SU-DHL-6 (cell line): Measurements from ENCODE around the gene SLC30A5.
A peak's percentile ranks its signal among the peaks of the same experiment; 100 is the strongest.

Source experiments
- H2AFZ ChIP-seq: fragments of 200-600 bp; sonication (generic); 2 replicates; pipeline ENCODE4 v1.6.1; 2014; ENCODE audit warnings: low read depth, mild to moderate bottlenecking, moderate library complexity, mixed read lengths, antibody characterized with exemption, low read length; ENCODE audit not compliant: severe bottlenecking
- H3F3A ChIP-seq: fragments of 200-600 bp; shearing (Covaris generic); 2 replicates; pipeline ENCODE4 v1.6.0; 2016; ENCODE audit warnings: antibody characterized with exemption, mild to moderate bottlenecking; ENCODE audit not compliant: insufficient read depth
- H3K27ac ChIP-seq: fragments of 200-600 bp; sonication (generic); 2 replicates; pipeline ENCODE4 v1.5.1; 2016; ENCODE audit warnings: low read depth, mild to moderate bottlenecking, low read length, moderate library complexity, mixed read lengths
- H3K27me3 ChIP-seq: fragments of 200-600 bp; sonication (generic), shearing (Covaris generic); 2 replicates; pipeline ENCODE4 v1.6.0; 2014; ENCODE audit warnings: mild to moderate bottlenecking, low read length
- H3K36me3 ChIP-seq: fragments of 200-600 bp; sonication (generic); 2 replicates; pipeline ENCODE4 v1.6.1; 2014; ENCODE audit warnings: mild to moderate bottlenecking, low read length, mixed read lengths
- H3K4me2 ChIP-seq: fragments of 300-600, 200-600 bp; shearing (Covaris generic), sonication (generic); 2 replicates; pipeline ENCODE4 v1.6.0; 2014; ENCODE audit warnings: low read length, low read depth, mild to moderate bottlenecking; ENCODE audit not compliant: poor library complexity, severe bottlenecking
- H3K4me3 ChIP-seq: fragments of 200-600 bp; sonication (generic); 2 replicates; pipeline ENCODE4 v1.5.1; 2014; ENCODE audit warnings: antibody characterized with exemption, low read length, mild to moderate bottlenecking, mixed read lengths; ENCODE audit not compliant: insufficient read depth, poor library complexity, severe bottlenecking
- H3K79me2 ChIP-seq: fragments of 200-600 bp; sonication (generic); 2 replicates; pipeline ENCODE4 v1.6.1; 2014; ENCODE audit warnings: mild to moderate bottlenecking, low read length, moderate library complexity; ENCODE audit not compliant: insufficient read depth
- H3K9ac ChIP-seq: fragments of 200-600 bp; sonication (generic); 2 replicates; pipeline ENCODE4 v1.7.0; 2014; ENCODE audit warnings: mild to moderate bottlenecking, low read length
- H3K9me2 ChIP-seq: fragments of 200-600 bp; sonication (generic); replicated peaks from 2 replicates; pipeline ENCODE4 v1.6.1; 2014; ENCODE audit warnings: low read length; ENCODE audit not compliant: insufficient read depth
- H3K9me3 ChIP-seq: fragments of 200-600 bp; sonication (generic); 2 replicates; pipeline ENCODE4 v1.6.1; 2014; ENCODE audit warnings: low read length, mixed read lengths; ENCODE audit not compliant: insufficient read depth
- H4K20me1 ChIP-seq: fragments of 200-600 bp; sonication (generic); 2 replicates; pipeline ENCODE4 v1.6.1; 2014; ENCODE audit warnings: low read depth, mild to moderate bottlenecking, antibody characterized with exemption, low read length, moderate library complexity, mixed read lengths
- EZH2phosphoT487 ChIP-seq: fragments of 200-600 bp; sonication (generic), shearing (Covaris generic); conservative IDR thresholded peaks from 2 replicates; pipeline ENCODE4 v1.6.1; 2018; ENCODE audit warnings: mild to moderate bottlenecking, antibody characterized with exemption, low read length, moderate library complexity, mixed read lengths
- TF ChIP-seq, protein P1 (sequence below): fragments of 200-600 bp; sonication (generic); IDR thresholded peaks from one replicate; pipeline ENCODE4 v1.5.1; 2017; ENCODE audit warnings: antibody characterized with exemption, mild to moderate bottlenecking, low read length, moderate library complexity; ENCODE audit not compliant: insufficient read depth, poor library complexity, severe bottlenecking

Gene SLC30A5

DNA sequence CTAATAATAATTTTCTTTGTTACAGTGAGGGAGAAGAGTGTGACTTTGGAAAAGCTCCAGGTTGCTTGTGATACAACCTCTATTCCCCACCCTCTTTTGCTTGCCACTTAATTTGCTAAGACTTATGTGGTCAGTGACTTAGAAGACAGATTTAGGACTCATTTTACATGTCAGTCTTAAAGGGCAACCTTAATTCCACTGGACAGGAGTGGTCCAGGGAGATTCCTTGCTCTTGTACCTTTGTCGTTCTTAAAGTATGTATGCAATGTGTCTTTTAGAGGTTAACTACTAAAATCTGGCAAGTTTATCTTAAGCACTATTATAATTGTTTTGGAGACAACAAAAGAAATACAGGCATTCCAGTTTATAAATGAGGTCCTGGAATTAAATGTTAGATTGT, 20.0 kb downstream of the SLC30A5 start:
- no peaks in the 10 kb centered on the region for H3K79me2 ChIP-seq
- no peaks in the 10 kb centered on the region for H4K20me1 ChIP-seq
- no peak overlapping the region for H2AFZ ChIP-seq
- no peak overlapping the region for H3K27ac ChIP-seq
- no peaks in the 10 kb centered on the region for H3K9me2 ChIP-seq
- no peak overlapping the region for H3K4me2 ChIP-seq
- peaks cover 6% of the 10 kb centered on the region; the same call in 1 of the 2 replicates for H3F3A ChIP-seq
- no peak overlapping the region for H3K9ac ChIP-seq
- no peaks in the 10 kb centered on the region for H3K27me3 ChIP-seq
- no peak overlapping the region for H3K4me3 ChIP-seq
- no peak for TF ChIP-seq EZH2phosphoT487
- TF ChIP-seq, protein P1, sequence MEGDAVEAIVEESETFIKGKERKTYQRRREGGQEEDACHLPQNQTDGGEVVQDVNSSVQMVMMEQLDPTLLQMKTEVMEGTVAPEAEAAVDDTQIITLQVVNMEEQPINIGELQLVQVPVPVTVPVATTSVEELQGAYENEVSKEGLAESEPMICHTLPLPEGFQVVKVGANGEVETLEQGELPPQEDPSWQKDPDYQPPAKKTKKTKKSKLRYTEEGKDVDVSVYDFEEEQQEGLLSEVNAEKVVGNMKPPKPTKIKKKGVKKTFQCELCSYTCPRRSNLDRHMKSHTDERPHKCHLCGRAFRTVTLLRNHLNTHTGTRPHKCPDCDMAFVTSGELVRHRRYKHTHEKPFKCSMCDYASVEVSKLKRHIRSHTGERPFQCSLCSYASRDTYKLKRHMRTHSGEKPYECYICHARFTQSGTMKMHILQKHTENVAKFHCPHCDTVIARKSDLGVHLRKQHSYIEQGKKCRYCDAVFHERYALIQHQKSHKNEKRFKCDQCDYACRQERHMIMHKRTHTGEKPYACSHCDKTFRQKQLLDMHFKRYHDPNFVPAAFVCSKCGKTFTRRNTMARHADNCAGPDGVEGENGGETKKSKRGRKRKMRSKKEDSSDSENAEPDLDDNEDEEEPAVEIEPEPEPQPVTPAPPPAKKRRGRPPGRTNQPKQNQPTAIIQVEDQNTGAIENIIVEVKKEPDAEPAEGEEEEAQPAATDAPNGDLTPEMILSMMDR: no peak
- H3K9me3 ChIP-seq: no peaks in the 10 kb centered on the region
- H3K36me3 ChIP-seq: peaks cover 55% of the 10 kb centered on the region

DNA sequence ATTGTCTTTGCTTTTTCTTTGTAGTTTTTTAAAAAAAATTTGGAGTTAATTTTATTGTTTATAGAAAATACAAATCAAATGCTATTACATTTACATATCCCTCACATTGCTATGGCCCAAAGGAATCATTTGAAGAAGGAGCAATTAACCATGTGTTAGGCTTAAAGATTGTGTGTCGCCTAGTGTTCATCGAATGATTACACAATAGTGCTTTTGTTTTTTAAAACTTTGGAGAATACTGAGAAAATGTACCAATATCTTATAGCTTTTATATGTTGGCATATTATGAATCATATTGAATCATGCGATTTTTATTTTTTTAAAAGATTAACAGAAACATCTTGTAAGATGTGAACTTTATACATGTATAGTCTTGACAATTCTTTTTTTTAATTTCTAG, 21.7 kb downstream of the SLC30A5 start:
- Histone ChIP-seq H3F3A (peaks cover 6% of the 10 kb centered on the region; the same call in 1 of the 2 replicates), H3K27ac (no peak overlapping the region), H3K27me3 (no peaks in the 10 kb centered on the region), H3K79me2 (no peaks in the 10 kb centered on the region), H2AFZ (no peak overlapping the region), H3K36me3 (peaks cover 47% of the 10 kb centered on the region; the same call in 1 of the 2 replicates), H3K9me2 (no peaks in the 10 kb centered on the region), H3K9me3 (no peaks in the 10 kb centered on the region), H3K4me2 (no peak overlapping the region), H3K9ac (no peak overlapping the region), H3K4me3 (no peak overlapping the region), H4K20me1 (no peaks in the 10 kb centered on the region)
- no peak for TF ChIP-seq EZH2phosphoT487
- TF ChIP-seq, protein P1: no peak

DNA sequence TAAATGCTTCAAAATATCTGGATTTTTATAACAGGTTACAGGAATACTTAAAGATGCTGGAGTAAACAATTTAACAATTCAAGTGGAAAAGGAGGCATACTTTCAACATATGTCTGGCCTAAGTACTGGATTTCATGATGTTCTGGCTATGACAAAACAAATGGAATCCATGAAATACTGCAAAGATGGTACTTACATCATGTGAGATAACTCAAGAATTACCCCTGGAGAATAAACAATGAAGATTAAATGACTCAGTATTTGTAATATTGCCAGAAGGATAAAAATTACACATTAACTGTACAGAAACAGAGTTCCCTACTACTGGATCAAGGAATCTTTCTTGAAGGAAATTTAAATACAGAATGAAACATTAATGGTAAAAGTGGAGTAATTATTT, 35.6 kb downstream of the SLC30A5 start:
- H2AFZ ChIP-seq: no peak overlapping the region
- H3K9ac ChIP-seq: no peak overlapping the region

DNA sequence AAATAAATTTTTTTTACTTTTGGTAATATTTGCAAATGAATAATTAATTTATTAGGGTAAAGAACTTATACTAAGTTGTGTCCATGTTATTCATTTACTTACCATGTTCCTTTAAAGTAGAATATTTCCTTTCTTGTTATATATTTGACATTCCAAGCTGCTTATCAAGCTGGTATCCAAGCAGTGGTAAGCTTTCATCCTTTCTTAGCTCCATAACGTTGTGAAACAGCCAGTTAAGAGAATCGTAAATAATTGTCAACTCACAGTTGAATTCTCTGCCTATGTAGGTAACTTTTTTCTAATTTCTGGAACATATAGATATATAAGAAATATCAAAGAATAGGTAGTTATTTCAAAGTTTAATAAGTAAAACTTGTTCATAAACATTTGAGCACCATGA, 36.4 kb downstream of the SLC30A5 start:
- no peak overlapping the region for H3K4me3 ChIP-seq
- peaks cover 17% of the 10 kb centered on the region for H3F3A ChIP-seq
- H3K36me3 ChIP-seq: peaks cover 22% of the 10 kb centered on the region; the same call in 1 of the 2 replicates
- H3K79me2 ChIP-seq: no peaks in the 10 kb centered on the region
- TF ChIP-seq, protein P1: no peak
- TF ChIP-seq EZH2phosphoT487: no peak
- H3K27me3 ChIP-seq: no peaks in the 10 kb centered on the region
- no peaks in the 10 kb centered on the region for H3K9me3 ChIP-seq
- H2AFZ ChIP-seq: no peak overlapping the region
- no peak overlapping the region for H3K9ac ChIP-seq
- peak overlapping the region; percentile 18 for H3K4me2 ChIP-seq
- no peaks in the 10 kb centered on the region for H4K20me1 ChIP-seq
- H3K27ac ChIP-seq: peak overlapping the region; percentile 42; the same call in 1 of the 2 replicates
- H3K9me2 ChIP-seq: no peaks in the 10 kb centered on the region

More for the DNA sequence above, 35.6 kb downstream of the SLC30A5 start:
- H4K20me1 ChIP-seq: no peaks in the 10 kb centered on the region
- no peak overlapping the region for H3K4me3 ChIP-seq
- no peak overlapping the region for H3K4me2 ChIP-seq
- H3K79me2 ChIP-seq: no peaks in the 10 kb centered on the region
- no peak overlapping the region for H3K27ac ChIP-seq
- no peaks in the 10 kb centered on the region for H3K27me3 ChIP-seq
- H3K9me3 ChIP-seq: no peaks in the 10 kb centered on the region
- no peak for TF ChIP-seq EZH2phosphoT487
- no peaks in the 10 kb centered on the region for H3K9me2 ChIP-seq
- peaks cover 17% of the 10 kb centered on the region for H3F3A ChIP-seq
- H3K36me3 ChIP-seq: peaks cover 22% of the 10 kb centered on the region; the same call in 1 of the 2 replicates
